NCI-H187 treated with DMSO at 0.1 percent for 48 hours (cell line): ENCODE data around the gene KATNBL1.
"Not testable (repeated sequence)": the region's sequence is repeated elsewhere in the genome, so short reads cannot be mapped to it uniquely, and the experiment has no call there.

Source experiments
- DNase-seq: peaks from one replicate; lab custom pipeline; 2025; lab: John Stamatoyannopoulos, UW

KATNBL1 gene

DNA sequence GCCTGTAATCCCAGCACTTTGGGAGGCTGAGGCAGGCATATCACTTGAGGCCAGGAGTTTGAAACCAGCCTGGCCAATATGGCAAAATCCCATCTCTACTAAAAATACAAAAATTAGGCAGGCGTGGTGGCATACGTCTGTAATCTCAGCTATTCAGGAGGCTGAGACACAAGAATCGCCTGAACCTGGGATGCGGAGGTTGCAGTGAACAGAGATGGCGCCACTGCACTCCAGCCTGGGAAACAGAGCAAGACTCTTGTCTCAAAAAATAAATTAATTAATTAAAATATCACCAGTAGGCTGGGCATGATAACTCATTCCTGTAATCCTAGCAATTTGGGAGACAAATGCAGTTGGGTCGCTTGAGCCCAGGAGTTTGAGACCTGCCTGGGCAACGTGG is 16.6 kb downstream of the KATNBL1 start:
- DNase-seq = not testable (repeated sequence)

DNA sequence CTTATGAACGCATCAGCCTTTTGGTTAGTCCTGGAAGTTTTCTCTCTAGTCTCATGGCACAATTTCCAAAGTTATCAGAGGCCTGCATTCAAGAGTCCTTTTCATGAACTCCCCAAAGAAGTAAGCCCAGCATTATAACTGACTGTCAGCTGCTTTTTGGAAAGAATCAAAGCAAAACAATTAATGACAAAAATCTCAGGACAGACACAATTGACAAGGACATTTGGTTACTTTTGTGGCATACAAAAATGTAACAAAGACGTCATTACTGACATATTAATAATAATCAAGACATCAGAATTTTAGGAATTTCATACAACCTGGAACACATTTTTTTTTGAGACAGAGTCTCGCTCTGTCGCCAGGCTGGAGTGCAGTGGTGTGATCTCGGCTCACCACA is 21.2 kb downstream of the KATNBL1 start:
- DNase-seq = no peak

DNA sequence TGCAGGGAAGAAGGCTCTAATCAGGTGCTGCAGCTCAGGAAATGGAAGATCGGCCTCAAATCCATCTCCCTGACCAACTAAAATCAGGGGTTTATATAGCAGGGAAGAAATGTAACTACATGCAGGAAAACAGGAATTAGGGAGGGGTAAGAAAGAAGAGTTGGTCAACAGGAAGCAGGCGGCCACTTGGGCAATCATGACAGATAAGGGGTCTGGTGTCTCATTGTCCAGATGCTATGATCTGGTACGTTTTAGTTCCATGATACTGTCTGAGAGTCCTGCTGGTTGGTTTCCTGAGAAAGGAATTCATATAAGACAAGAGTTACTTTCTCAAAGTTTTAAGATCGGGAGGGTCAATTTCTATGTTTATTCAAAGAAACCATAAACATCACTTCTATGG is 24.2 kb downstream of the KATNBL1 start:
- no peak for DNase-seq

DNA sequence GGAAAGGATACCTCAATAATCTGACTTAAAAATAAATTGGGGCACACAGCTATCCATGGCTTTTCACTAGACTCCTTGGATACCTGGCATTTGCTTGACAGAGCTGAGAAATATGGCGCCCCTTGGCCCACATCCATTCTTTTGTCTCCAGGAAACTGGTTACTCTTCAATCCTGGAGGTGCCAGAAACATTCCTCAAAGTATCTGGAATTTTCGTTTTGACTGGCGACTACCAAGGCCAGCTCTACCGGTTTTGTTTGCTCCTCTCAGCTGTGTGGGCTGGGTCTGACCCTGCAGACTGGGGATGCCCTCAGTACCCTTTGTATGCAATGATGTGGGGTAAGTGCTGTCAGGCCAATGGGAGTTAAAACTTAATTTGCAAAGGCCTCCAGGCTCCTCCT is 27.0 kb downstream of the KATNBL1 start:
- DNase-seq = no peak

DNA sequence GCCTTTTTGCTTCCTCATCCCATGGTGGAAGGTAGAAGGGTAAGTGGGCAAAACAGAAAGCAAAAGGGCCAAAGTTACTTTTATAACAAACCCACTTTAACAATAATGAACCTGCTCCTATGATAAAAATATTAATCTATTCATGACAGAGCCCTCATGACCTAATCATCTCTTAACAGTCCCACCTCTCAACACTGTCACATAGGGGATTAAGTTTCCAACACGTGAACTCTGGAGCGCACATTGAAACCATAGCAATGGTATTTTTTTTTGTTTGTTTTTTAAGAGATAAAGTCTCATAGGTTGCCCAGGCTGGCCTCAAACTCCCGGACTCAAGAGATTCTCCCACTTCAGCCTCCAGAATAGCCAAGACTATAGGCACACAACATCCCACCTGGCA is 30.7 kb downstream of the KATNBL1 start:
- no peak for DNase-seq

DNA sequence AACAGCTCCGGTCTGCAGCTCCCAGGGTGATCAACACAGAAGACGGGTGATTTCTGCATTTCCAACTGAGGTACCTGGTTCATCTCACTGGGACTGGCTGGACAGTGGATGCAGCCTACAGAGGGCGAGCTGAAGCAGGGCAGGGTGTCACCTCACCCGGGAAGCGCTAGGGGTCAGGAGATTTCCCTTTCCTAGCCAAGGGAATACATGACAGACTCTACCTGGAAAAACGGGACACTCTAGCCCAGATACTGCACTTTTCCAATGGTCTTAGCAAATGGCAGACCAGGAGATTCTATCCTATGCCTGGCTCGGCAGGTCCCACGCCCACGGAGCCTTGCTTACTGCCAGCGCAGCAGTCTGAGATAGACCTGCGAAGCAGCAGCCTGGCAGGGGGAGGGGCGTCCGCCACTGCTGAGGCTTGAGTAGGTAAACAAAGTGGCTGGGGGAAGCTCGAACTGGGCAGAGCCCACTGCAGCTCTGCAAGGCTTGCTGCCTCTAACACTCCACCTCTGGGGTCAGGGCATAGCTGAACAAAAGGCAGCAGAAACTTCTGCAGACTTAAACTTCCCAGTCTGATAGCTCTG is 43.8 kb downstream of the KATNBL1 start:
- not testable (repeated sequence) for DNase-seq

DNA sequence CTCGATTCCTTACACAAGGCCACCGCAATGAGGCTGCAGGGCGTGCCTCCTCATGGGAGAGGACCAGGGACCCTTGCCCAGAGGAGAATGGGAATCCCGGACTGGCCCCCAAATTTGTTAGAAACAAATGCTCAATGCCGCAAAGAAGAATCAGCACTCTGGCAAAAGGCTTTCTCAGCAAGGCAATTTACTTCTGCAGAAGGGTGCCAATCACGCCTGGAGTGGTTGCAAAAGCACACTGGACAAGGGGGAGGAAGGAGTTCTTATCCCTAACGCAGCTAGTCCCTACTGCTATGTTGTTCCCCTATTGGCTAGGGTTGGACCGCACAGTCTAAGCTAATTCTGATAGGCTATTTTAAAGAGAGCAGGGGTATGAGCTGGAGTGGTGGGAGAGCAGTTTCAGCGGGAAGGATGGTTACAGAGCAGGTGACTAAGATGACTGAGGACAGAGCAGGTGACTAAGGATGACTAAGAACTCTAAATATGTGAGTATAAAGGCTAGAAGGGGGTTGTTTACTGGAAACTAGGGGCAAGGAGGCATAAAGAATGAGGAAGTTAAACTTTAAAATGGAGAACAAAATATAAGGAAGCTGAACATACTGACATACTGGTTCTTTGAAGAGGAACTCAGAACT is 48.5 kb downstream of the KATNBL1 start:
- DNase-seq = no peak

DNA sequence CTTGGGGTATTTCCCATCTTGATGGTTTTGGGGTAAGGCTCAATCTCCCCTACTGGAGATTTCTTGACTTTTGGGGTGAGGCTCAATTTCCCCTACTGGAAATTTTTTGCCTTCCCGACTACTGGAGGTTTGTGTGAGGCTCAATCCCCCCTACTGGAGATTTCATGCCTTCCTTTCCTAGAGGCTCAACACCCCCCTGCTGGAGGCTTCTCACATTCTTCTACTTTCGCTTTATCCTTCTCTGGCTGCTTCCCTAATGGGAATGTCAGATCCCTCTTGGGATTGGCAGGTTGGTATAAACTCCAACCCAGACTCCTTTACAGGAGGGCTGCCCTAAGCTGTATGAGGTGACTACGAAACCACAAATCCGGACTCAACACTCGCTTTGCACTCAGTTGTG is 49.2 kb downstream of the KATNBL1 start:
- DNase-seq = no peak

DNA sequence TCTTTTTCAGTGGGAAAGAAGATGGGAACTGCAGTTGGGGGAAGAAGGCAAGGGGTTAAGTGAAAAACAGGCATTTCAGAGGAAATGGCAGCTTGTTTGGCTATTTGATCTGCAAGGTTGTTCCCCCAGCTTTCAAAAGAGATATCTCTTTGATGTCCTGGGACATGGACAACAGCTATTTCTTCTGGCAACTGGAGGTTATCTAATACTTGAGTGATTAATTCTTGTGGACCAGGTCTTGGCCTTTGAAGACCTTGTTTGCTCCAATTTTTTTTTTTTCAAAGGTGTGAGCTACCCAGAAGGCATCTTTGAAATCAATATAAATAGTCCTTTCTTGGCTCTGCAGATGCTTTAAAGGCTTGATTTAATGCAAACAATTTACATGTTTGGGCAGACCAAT is 51.5 kb downstream of the KATNBL1 start:
- no peak for DNase-seq

DNA sequence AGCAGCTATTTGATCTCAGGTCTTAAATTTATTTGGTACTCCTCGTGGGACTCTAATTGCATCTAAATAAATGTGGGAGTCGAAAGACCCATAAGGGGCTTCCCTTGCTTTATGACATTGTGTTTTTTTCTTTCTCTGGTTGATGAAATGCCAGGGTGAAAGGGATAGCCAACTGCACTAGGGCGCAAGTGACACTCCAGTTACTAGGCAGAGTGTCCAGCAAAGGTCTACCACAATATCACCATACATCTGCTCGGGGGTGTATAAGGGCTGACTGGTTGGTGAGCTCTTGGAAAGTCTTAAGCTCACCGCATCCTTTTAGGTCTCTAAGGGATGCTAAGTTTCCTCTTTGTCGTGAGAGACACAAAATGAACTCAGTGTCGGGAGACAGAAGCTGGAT is 54.0 kb downstream of the KATNBL1 start:
- no peak for DNase-seq

DNA sequence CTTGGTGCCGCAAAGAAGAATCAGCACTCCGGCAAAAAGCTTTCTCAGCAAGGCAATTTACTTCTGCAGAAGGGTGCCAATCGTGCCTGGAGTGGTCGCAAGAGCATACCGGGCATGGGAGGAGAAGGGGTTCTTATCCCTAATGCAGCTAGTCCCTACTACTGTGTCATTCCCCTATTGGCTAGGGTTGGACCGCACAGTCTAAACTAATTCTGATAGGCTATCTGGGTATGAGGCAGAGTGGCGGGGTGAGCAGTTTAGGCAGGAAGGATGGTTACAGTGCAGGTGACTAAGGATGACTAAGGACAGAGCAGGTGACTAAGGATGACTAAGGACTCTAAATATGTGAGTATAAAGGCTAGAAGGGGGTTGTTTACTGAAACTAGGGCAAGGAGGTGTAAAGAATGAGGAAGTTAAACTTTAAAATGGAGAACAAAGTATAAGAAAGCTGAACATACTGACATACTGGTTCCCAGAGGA is 55.1 kb downstream of the KATNBL1 start:
- no peak for DNase-seq

DNA sequence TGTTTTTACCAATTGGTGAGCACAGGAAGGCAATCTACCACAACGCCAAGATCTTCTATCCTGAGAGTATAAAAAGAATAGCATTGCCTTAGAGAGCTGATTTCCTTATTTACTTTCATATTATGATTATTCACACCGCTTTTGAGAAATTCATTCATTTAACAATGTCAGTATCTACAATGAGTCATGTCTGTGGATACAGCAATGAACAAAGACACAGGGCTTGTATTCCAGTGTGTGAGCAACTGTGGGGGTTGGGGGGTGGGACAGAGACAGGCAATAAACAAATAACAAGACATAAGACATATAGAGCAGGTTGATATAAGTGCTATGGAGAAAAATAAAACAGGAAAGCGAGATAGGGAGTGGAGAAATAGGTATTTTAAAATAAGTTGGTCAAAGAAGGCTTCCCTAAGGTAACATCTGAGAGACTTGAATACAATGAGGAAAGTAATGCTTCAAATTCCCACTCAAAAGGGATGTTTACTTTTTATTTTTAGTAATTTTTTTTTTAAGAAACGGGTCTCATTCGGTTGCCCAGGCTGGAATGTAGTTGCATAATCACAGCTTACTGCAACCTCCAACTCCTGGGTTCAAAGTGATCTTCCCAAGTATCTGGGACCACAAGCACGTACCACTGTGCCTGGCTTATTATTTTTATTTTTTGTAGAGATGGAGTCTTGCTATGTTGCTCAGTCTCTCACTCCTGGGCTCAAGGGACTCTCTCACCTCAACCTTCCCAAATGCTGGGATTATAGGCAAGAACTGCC is 62.3 kb downstream of the KATNBL1 start:
- DNase-seq = no peak

DNA sequence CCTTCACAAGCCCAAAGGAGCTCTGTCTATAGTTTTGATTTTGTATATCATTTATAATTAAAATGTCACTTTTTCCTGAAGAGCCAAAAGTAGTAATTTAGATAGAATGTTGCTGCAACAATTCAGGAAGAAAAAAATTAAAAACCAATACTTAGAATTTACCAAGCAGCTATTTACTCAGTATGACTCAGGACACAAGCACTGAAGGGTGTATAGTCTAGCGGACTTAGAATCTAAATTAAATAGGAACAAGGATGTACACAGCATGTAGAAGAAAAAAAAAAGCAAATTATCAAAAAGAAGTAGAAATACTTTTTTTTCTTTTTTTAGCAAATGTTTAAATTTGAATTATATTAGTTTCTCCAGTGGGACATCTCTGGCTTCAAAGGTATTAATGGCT is 76.4 kb downstream of the KATNBL1 start:
- no peak for DNase-seq

DNA sequence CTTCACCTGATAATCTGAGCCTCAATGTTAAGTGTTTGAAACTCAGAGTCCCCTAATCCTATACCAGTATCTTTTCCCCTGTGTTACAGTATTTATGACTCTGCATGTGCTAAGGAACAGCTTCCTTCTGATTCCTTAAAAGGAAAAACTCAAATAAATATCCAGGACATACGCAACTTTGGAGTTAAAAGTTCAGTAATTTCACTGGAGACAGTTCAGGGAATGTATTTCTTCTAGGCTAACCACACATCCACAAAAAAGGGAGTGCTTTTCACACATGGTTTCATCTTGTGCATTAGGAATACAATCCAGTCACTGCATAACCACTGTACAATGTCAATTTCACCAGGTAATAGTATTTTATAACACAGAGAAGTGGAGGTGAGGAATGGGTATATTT is 77.0 kb downstream of the KATNBL1 start:
- DNase-seq = no peak

DNA sequence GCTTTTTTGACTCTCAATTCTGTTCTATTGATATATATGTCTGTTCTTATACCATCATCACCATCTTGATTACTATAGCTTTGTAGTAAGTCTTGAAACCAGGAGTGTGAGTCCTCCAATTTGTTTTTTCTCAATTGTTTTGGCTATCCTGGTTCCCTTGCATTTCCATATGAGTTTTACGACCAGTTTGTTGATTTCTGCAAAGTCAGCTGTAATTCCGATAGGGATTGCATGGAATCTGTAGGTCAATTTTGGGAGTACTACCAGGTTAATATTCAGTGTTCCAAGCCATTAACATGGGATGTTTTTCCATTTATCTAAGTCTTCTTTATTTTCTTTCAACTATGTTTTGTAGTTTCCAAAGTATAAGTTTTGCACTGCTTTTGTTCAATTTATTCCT is 81.0 kb downstream of the KATNBL1 start:
- no peak for DNase-seq

DNA sequence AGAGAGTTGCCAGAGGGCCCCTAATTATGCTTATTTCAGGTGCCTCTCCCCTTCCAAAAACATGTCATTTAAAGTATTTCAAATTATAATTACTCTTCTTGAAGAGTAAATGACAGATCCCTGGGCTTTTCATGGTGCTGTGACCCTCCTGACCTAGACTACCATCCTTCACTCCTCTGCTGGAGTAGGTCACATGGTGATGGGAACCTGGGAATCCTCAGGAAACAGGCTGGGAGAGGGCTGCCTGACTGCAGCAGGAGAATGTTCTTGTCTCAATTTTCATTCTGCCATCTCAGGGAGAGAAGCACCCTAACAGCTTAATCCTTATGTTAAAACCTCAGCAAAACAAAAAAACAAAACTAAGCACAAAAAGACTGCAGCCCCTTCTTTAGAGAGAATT is 83.4 kb downstream of the KATNBL1 start:
- DNase-seq = no peak

DNA sequence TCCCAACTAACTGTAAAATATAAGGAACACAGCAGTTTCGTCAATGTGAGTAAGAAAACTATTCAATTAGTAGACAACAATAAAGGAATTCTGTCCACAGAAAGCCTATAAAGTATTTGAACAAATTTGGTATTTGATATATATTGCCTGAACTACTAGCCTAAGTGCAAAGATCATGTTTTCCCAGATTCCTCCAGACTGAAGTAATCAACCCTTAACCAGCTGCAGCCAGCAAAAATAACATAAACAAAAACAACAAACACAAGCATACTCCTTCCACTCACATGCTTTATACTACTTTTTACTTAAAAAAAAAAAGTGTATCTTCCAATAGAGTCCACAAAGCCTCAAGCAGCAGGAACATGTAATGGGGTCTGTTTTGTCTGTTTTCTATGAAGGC is 84.0 kb downstream of the KATNBL1 start:
- DNase-seq = no peak

DNA sequence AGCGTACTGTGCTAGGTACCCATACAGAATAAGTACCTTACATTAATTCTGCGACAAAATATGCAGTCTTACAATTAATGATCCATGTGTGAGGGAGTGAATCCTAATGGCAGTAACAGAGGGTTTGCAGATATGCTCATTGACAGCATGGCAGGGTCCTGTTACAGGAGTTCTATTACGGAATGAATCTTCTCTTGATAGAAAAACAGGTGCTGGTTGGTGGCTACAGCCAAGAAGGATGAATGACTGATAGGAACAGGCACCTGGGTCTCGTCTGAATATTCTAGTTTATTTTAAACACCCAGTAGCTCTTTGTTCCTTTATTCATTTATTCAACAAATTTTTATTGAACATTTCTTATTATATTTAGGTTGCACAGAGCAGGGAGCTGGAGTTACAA is 85.2 kb downstream of the KATNBL1 start:
- DNase-seq = no peak

DNA sequence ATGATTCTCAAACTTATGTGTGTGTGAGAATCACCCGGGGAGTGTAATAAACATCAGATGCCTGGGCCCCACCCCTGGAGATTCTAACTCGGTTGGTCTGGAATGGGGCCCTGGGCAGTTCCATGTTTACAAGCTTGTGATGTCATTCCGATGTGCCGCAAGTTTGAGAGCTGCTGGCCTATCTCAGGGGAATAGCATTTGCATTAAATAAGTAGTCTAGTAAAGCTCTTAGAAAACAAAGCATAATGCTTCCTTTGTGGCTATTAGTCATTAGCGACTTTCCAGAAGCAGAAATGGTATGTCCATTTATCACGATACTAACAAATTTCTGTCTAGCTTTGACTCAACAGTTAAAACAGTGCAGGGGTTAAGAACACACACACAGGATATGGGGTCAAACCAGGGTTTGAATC is 87.1 kb downstream of the KATNBL1 start:
- DNase-seq = no peak

DNA sequence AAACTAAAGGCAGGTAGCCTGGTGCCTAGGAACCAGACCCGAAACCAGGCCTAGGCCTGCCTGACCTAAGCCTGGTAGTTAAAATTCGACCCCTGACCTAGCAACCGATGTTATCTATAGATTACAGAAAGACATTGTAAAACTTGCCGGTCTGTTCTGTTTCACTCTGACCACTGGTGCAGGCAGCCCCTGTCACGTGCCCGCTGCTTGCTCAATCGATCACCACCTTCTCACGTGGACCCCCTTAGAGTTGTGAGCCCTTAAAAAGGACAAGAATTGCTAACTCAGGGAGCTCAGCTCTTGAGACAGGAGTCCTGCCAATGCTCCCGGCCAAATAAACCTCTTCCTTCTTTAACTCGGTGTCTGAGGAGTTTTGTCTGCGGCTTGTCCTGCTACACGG is 88.1 kb downstream of the KATNBL1 start:
- DNase-seq = not testable (repeated sequence)

DNA sequence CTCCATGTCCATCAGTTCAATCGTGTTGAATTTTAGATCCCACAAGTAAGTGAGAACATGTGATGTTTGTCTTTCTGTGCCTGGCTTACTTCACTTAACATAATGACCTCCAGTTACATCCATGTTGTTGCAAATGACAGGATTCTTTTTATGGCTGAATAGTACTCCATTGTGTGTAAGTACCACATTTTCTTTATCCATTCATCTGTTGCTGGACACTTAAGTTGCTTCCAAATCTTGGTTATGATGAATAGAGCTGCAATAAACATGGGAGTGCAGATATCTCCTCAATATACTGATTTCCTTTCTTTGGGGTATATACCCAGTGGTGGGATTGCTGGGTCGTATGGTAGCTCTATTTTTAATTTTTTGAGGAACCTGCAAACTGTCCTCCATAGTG is 89.5 kb downstream of the KATNBL1 start:
- not testable (repeated sequence) for DNase-seq

DNA sequence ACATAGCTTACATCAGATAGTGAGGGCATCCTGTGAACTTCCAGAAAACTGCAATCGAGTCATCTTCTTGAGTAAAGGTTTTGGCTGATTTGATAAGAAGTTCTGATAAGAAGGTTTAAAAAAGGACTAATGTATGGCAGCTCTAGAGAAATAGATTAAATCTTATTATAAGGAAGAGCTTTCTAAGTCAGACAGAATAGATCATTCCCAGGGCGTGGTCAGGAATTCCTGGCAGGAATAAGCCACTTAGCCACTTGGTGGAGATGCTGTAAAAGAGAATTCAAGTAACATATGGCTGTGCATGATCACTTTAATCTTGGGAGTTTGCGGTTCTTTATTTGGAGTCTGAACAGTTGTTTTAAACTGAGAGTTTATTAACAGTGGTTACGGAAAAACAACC is 90.6 kb downstream of the KATNBL1 start:
- no peak for DNase-seq

DNA sequence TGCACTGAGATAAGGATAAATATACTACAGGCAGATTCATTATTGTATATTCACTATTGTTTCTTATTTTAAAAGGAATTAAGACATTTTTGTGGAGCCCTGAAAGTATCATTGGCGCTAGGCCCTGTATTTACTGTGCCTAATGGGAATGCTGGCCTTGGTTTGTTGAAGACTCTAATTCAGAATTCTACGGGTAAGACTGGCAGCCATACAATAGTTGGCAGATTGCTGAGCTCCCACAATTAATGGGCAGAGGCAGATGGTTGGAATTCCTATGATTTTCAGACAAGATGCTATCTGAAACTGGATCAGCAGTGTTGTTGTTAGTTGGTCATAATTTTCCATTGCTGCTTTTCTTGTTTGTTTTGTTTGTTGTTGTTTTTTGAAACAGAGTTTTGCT is 93.3 kb downstream of the KATNBL1 start:
- DNase-seq = no peak
